NCI-H2029 (cell line): Measurements from ENCODE around the gene RNF130.

Source experiments
- DNase-seq: peaks from one replicate; lab custom pipeline; 2025; lab: John Stamatoyannopoulos, UW

Gene RNF130

GRCh38 chr5:179915406-179915935 lies 156.1 kb downstream of the RNF130 start:
- DNase-seq: no peak

GRCh38 chr5:179914032-179914755 lies 157.4 kb downstream of the RNF130 start:
- peak; percentile 22 for DNase-seq

GRCh38 chr5:179913461-179913860 lies 158.1 kb downstream of the RNF130 start:
- no peak for DNase-seq

- DNase-seq: no peak
Measured at GRCh38 chr5:179912951-179913350, 158.6 kb downstream of the RNF130 start.

- no peak for DNase-seq
Measured at GRCh38 chr5:179912386-179912785, 159.2 kb downstream of the RNF130 start.

GRCh38 chr5:179909224-179909623 lies 162.3 kb downstream of the RNF130 start:
- DNase-seq: no peak

GRCh38 chr5:179908528-179908927 lies 163.0 kb downstream of the RNF130 start:
- no peak for DNase-seq

GRCh38 chr5:179907556-179908324 lies 163.8 kb downstream of the RNF130 start, which contains the start of gene TBC1D9B:
TSS of gene TBC1D9B (minus strand) at chr5:179907897. CDS start at chr5:179907821, 76 bp downstream.
- peak; percentile 39 for DNase-seq

GRCh38 chr5:179906795-179907555 lies 164.6 kb downstream of the RNF130 start:
- no peak for DNase-seq

GRCh38 chr5:179906294-179906794 lies 165.2 kb downstream of the RNF130 start:
- DNase-seq: no peak

- DNase-seq: no peak
Measured at GRCh38 chr5:179905161-179905560, 166.4 kb downstream of the RNF130 start.
